NCI-H345 treated with DMSO at 0.1 percent for 48 hours (cell line): ENCODE measurements around the gene TMCO2.
"Not testable (repeated sequence)": the region's sequence is repeated elsewhere in the genome, so short reads cannot be mapped to it uniquely, and the experiment has no call there.

ENCODE experiments used
- DNase-seq: peaks from one replicate; lab custom pipeline; 2025; ENCODE audit not compliant: unreplicated experiment; lab: John Stamatoyannopoulos, UW

Gene TMCO2

DNA sequence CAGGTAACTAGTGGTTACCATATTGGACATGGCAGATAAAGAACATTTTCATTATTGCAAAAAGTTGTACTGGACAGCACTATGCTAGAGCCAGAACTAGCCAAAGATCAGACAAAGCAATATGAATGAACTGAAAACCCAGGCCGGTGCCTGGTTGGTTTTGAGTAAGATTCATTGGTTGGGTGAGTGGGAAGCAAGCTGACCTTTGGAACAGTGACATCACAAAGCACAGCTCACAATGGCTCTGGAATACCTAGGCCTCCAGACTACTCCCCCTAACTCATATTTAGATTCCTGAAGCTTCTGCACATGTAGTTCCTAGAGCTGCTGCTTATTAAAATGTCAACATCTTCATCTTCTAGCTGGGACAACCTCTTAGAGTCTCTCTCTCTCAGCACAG lies at the start of gene TMCO2:
TMCO2 (plus strand) TSS at position 283 of the 400 bp plus-strand sequence; CDS start at position 340, 57 bp downstream.
- DNase-seq, result no peak

DNA sequence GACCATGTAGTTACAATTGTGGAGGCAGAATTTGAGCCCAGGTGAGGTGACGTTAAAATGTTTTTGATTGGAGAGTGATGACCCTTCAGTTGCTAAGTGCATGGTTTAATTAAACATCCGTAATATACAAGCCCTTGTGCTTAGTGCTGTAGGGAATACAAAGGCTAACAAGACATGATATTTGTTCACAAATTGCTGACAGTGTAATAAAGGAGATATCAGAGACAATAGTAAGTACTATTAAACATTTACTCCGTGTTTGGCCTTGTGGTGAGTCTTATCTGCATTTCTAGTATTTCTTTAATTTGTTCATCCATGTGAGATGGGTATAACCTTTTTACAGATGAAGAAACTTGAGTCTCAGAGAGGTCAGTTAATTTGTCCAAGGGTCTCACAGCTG lies 48.6 kb upstream of the TMCO2 start:
- no peak for DNase-seq

DNA sequence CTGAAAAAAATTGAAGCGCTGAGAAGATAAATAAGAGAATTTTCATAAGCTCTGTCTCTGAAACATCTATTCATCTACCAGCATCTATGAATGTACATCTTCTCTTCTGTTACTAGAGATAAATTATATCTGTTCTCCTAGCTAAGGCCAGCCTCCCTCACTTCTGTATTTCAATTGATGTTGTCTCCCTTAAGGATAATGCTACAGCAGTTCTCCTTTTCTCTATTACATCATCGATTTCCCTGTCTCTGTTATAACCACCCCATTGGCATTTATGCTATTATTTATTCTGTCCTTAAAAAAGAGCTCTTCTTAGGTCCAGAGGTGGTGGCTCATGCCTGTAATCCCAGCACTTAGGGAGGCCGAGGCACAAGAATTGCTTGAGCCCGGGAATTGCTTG lies 42.9 kb upstream of the TMCO2 start:
- DNase-seq, result no peak

DNA sequence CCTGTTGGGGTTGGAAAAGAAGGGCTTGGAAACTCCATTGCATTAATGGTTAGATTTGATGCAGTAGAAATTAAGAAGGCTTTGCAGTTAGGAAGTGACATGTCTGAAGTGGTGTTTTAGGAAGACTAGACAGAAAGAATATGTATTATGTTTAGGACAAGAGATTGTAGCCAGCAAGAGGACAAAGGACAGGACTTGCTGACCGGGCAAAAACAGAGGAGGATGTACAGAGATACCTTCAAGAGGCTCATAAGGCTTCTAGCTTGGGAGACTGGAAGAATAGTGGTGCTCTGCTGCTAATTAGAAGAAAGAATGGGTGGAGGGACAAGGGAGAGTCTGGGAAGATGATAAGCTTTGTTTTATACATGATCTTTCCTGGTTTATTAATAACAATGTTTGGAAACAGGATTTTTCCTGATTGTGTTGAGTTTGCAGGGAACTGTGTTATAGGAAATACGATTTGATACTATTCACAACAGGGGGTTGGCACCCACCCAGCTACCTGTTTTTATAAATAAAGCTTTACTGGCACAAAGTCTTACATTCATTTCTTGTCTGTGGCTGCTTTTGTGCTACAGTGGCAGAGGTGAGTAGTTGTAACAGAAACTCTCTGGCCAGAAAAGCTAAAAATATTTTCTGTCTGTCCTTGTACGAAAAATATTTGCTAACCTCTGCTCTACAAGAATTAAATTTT lies 37.1 kb upstream of the TMCO2 start:
- no peak for DNase-seq

DNA sequence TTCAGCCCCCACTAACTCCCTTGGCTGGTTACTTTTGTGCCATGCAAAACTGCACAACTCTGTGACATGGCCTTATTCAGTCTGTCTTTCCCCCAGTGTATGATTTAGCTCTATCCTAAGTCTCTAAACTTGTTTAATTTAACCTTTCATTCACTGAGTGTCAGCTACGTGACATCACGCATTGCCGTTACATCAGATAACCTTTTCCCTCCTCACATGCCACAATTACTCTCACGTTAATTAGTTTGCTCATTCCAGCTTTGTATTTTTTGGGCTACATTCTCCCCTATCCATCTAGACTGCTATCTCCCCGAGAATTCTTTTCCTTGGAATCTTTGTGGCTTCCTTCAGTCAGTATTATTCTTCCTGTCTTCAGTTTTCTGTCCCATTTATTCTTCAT lies 29.4 kb upstream of the TMCO2 start:
- DNase-seq, result no peak

DNA sequence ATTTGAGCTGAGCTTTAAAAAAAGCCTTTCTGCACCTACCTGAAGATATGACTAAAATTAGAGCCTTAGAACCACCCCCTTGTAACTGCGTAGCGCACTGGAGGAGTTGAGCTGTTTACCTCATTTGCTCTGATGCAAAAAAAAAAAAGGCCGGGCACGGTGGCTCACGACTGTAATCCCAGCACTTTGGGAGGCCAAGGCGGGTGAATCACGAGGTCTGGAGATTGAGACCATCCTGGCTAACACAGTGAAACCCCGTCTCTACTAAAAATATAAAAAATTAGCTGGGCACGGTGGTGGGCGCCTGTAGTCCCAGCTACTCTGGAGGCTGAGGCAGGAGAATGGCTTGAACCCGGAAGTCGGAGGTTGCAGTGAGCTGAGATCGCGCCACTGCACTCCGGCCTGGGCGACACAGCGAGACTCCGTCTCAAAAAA lies 26.2 kb upstream of the TMCO2 start:
- DNase-seq, result not testable (repeated sequence)

DNA sequence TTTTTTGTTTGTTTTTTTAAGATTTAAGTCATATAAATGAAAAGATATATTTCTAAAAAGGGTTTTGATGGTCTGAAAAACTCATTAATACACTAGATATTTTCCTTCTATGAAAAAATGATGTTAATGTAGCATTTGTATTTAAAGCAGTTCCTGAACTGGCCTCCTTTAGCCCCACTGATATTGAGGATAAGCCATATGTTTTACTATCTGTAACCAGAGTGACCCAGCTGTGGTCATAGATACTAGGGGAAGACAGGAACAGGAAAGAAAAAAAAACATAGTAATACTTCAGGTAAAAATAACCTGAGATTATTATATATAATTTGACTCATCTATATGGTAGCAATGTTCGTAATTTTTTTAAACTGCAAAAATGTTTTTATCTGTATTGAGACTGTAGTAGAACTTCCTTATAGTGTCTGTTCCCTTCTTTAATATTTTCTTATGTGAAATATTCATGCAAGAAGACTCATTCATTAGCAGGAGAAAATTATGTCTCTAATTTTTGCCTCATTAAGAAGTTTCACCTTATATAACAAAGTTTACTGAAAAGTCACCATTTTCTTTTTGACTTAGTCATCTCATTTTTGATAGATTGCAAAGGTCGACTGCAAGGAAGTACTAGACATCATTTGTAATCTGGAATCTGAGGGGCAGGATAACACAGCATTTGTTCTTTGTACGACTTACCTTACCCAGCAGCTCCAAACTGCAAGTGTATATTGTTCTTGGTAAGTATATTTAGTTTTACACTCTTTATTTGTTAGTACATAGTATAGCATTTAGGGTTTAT lies 25.6 kb upstream of the TMCO2 start:
- DNase-seq, result no peak

DNA sequence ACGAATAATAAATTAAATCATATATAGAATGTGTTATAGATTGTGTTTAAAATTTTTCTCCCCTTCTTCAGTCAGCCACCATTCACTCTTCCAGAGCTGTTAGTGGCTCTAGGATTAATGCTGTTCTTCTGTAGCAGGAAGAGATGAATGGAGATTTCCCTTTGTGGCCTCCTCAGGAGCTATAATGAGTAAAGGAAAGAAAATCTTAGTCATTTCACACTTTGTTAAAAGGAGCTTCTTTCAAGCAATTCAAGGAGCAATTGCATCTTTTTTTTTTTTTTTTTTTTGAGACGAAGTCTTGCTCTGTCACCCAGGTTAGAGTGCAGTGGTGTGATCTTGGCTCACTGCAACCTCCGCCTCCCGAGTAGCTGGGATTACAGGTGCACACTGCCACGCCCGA lies 23.7 kb upstream of the TMCO2 start:
- no peak for DNase-seq

DNA sequence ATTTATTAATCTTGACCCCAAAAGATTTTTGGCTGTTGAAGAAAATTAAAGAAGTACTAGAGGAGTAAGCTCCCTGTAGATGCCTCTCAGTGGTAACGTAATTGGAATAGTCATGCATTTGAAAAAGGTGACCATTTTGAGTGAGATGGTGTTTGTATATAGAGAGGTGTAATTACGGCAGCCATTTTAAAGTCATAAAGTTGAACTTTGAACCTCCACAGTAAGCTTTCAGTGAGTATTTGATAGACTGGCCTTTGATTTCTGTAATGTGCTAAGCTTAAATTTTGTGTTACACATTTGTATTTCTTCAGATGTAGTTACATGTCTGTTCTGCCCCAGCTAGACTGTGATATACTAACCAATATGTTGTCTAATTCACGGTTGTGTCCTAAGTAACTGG lies 21.5 kb upstream of the TMCO2 start:
- no peak for DNase-seq

DNA sequence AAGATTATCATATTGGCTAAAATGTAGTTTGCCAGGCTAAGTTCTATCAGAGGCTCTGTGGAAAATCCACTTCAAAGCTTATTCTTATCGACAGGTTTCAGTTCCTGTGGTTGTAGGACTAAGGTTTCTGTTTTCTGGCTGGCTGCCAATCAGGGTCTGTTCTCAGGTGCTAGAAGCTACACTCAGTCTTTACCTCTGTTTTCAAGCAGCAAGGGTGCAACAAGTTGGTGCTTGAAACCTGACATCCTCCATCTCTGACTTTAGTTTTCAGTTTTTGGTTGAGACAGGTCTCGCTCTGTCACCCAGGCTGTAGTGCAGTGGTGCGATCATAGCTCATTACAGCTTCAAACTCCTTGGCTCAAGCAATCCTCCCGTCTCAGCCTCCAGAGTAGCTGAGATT lies 15.3 kb upstream of the TMCO2 start:
- DNase-seq, result no peak

DNA sequence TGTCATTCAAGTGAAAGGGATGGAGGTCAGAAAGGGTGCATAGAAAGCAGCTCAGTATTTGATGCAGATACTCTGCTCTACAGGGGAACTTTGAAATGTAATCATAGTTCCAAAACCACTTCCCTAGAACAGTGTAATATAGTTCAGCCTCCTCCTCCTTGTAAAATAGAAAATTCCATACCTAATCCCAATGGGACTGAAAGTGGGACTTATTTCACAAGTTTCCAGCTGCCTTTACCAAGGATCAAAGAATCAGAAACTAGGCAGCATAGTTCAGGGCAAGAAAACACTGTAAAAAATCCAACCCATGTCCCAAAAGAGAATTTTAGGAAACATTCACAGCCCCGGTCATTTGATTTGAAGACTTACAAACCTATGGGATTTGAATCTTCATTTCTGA lies 8.1 kb upstream of the TMCO2 start:
- DNase-seq, result no peak

DNA sequence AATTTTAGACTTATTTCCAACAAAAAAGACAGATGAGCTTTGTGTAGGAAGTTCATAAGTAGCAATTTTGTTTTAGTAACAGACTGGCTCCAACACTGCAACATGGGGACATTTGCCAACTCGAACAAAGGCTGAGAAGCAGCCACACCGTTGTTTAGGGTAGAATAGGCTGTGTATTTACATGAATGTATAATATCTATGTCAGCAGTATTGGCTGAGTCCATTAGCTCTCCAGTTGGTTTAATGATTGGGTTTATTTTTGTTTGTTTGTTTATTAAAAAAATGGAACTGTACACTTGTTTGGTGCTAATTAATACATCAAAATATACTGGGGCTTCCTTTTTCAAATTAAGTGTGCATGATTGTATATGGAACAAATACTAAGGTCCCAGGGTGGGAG lies 7.3 kb upstream of the TMCO2 start:
- DNase-seq, result no peak

DNA sequence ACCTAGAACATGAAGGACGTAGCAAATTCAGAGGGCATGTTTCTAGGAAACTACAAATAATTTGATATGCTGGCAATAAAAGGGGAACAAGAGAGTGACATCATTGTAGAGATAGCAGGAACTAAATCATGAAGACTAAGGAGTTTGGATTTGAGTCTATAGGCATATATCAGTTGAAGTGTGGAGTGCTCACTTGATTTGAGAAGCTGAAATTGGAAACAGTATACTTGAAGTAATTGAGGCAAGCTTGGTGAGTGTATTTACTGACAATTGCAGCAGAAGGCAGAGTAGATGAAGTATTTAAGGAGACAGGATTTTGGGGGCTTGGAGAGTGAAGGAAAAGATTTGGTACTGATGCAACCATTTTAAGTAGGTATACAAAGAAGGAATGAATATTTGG lies 6.4 kb upstream of the TMCO2 start:
- DNase-seq, result no peak

DNA sequence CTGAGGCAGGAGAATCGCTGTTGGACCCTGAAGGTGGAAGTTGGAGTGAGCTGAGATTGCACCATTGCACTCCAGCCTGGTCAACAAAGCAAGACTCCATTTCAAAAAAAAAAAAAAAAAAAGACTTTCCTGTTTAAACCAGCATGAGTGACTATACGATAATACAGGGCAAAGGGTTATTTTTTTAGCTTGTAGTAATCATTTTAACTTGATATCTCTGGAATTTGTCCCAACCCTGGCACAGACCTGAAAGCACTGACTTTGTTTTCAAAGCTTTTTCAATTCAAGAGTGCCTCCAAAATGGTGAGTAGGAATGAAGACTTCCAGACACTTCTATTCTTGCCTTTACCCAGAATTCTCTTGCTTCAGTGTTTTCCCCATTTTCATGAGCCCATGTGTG lies 4.4 kb upstream of the TMCO2 start:
- DNase-seq, result no peak

DNA sequence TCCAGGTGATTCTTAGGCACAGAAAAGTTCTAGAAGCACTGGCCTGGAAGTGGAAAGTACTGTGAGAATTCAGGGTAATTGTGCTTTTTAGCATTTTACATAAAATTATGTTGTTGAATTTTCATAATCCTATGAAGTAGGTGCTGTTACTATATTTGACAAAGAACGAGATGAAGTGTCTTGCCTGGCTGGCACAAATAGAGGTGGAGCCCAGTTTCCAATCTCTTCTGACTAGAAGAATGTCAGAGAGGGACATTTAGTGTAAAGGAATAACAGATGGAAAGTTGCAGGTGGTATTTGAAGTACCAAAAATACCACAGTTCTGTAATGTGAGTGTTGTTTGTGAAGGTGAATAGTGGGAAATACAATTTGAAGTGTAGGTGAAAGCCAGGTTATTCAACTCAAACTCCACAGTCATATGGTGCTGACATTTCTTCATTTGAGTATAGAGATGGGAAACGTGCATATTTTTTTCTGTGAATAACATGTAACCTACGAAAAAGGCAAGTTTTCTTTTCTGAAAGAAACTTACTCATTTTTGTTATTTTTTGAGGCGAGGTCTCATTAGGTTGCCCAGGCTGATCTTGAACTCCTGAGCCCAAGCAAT lies 3.5 kb upstream of the TMCO2 start:
- no peak for DNase-seq

DNA sequence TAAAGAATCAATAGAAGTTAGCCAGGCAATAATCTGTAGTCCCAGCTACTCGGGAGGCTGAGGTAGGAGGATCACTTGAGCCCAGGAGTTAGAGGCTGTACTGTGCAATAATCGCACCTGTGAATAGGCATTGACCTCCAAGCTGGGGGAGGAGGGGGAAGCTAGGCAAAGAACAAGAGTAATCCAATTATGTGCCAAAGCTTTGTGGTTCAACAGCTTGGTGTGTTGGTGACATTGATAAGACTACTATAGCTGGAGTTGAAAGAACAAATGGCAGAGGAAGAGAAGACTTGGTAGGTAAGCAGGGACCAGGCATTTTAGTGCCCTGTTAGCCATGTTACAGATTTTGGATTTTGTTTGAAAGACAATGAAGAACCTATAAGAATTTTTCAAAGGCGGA lies 2.1 kb upstream of the TMCO2 start:
- DNase-seq, result no peak

DNA sequence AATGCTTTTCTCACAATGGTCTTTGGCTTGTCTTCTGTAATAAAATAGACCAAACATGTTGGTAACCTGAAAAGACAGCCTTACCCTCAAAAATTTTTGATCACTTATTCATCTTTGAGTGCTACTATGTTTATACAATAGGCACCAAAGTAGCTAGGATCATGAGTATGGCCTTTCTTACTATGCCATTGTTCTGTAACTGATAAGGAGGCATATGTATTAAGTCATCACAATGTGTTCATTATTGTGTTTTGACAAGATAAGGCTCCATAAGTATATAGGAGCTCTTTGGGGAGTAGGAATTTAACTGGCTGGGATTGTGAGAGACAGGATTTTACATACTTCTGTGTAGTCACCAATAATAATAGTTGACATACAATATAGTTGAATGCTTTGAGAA lies 675 bp downstream of the TMCO2 start:
- DNase-seq, result no peak

DNA sequence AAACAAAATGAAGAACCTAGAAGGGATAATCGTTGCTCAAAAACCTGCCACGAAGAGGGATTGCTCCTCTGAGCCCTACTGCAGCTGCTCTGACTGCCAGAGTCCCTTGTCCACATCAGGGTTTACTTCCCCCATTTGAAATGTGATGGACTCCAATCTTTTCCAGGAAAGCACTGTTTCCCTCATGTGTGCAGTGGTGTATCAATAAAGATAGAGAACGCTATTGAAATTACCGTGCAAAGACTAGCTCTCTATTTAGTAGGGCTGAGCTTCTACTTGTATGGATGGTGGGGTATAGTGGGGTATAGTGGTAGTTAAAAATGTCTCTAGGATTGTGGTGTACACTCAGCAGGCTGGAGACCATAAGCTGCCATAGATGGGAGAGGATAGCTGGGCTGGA lies 3.7 kb downstream of the TMCO2 start:
- no peak for DNase-seq

DNA sequence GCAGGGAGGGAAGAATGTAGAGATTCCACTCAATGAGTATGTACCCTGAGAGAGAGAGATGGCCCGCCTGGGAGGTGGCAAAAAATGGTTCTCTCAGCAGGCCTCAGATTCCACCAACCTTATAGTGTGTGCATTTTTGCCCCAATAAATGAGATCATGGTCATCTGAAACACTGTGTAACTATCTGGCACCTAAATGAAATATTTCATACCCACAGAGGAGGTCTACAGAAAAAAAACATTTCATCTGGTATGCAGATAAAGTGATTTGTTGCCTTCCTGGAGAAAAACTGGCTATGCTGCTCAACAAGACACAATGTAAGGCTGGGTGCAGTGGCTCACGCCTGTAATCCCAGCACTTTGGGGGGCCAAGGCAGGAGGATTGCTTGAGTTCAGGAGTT lies 4.9 kb downstream of the TMCO2 start:
- DNase-seq, result no peak

DNA sequence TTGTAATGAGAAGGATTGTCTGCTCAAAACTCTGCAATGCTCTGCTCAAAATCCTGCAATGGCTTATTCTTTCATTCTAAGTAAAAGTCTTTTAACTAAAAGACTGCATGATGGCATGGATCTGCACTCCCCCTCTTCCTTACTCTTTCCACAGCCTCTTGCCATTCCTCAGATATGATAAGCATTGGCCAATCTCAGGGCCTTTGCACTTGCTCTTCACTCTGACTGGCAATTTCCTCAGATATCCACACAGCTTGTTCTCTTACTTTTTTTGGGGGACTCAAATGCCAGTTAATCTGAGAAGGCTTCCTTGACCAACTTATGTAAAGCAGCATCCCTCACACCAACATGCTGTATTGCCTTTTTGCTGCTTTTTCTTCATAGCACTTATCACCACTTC lies 7.5 kb downstream of the TMCO2 start:
- DNase-seq, result no peak

DNA sequence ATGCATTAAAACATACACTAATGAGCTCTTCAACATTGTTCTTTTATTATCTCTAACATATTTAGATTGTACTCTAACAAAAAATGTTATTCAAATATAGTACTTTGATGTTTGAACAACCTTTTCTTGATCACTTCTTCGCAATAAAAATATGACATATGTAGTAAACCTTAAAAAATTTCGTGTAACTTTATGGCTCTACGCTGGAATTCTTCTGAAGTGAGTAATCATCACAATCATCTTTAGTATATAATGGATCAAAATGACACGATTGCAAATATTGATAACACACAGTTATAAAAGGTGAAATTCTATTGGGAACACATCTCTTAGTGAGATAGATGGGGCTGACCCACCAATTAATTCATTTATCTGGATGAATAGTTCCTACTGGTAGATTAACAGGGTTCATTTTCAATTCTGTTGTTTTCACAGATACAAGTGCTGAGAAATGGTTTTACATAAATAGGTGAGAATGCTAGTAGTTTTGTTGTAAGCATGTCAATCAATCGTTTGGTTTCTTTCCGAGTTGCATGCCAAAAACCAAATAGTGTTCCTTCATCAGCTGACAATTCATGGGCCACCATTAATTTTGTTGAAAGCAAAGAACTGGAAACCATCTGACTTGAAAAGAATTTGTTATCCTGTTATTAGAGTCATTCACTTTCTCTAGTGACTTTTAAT lies 8.8 kb downstream of the TMCO2 start:
- no peak for DNase-seq

DNA sequence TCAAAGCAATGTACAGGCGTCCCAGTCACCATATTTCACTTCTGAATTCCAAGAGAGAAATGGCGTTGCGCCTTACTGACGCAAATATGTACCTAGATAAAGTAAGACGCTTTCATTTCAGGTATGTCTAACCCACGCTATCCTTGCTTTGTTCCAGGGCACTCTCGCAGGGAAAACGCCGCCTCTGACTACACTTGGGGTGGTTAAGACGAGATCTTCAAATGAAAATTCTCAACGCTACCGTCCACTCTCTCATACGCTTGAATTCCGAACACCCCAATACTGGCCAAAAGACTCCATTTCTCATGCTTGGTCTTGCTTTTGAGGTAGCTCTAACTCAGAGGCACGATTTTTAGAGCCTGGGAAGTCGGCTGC lies 9.6 kb downstream of the TMCO2 start:
- DNase-seq, result no peak
